KOPT-K1 (cell line): ENCODE results near the gene LYAR.
A peak's percentile ranks its signal among the peaks of the same experiment; 100 is the strongest.

Experiments
- H3K27ac ChIP-seq: fragments of 200-600 bp; sonication (generic); 2 replicates; pipeline ENCODE4 v1.5.1; 2016; ENCODE audit warnings: antibody characterized with exemption, mild to moderate bottlenecking, low read depth, low read length; ENCODE audit not compliant: poor library complexity, severe bottlenecking
- H3K36me3 ChIP-seq: fragments of 200-600 bp; sonication (generic); 2 replicates; pipeline ENCODE4 v1.5.1; 2017; ENCODE audit warnings: antibody characterized with exemption, mild to moderate bottlenecking, low read length, moderate library complexity; ENCODE audit not compliant: insufficient read depth
- H3K9me3 ChIP-seq: fragments of 200-600 bp; sonication (generic); 2 replicates; pipeline ENCODE4 v1.5.1; 2017; ENCODE audit warnings: antibody characterized with exemption, low read length, mild to moderate bottlenecking; ENCODE audit not compliant: insufficient read depth, poor library complexity, severe bottlenecking

LYAR gene

GRCh38 chr4:4296283-4296846 lies 6.4 kb upstream of the LYAR start:
- Histone ChIP-seq H3K9me3 (peaks cover 13% of the 10 kb centered on the region), H3K27ac (no peak overlapping the region), H3K36me3 (peaks cover 21% of the 10 kb centered on the region; the same call in 1 of the 2 replicates)

GRCh38 chr4:4293279-4293678 lies 3.3 kb upstream of the LYAR start:
- H3K9me3 ChIP-seq = peaks cover 13% of the 10 kb centered on the region
- H3K27ac ChIP-seq = no peak overlapping the region
- peaks cover 6% of the 10 kb centered on the region; the same call in 1 of the 2 replicates for H3K36me3 ChIP-seq

- H3K9me3 ChIP-seq = no peaks in the 10 kb centered on the region
- H3K36me3 ChIP-seq = peaks cover 34% of the 10 kb centered on the region
- peak overlapping the region; percentile 80 for H3K27ac ChIP-seq
Observed at GRCh38 chr4:4289597-4289940, 385 bp downstream of the LYAR start.

- Histone ChIP-seq H3K9me3 (no peaks in the 10 kb centered on the region), H3K36me3 (peaks cover 39% of the 10 kb centered on the region), H3K27ac (peak overlapping the region; percentile 80)
Observed at GRCh38 chr4:4289055-4289454, 899 bp downstream of the LYAR start.

GRCh38 chr4:4288098-4288497 lies 1.9 kb downstream of the LYAR start:
- Histone ChIP-seq H3K9me3 (no peaks in the 10 kb centered on the region), H3K36me3 (peaks cover 49% of the 10 kb centered on the region), H3K27ac (no peak overlapping the region)

- H3K27ac ChIP-seq = no peak overlapping the region
- H3K9me3 ChIP-seq = no peaks in the 10 kb centered on the region
- peaks cover 74% of the 10 kb centered on the region for H3K36me3 ChIP-seq
Observed at GRCh38 chr4:4284827-4285618, 4.9 kb downstream of the LYAR start.

- Histone ChIP-seq H3K36me3 (peaks cover 98% of the 10 kb centered on the region), H3K9me3 (no peaks in the 10 kb centered on the region), H3K27ac (no peak overlapping the region)
Observed at GRCh38 chr4:4281787-4282186, 8.2 kb downstream of the LYAR start.

- Histone ChIP-seq H3K9me3 (no peaks in the 10 kb centered on the region), H3K36me3 (peaks cover 100% of the 10 kb centered on the region), H3K27ac (no peak overlapping the region)
Observed at GRCh38 chr4:4277531-4277930, 12.4 kb downstream of the LYAR start.

GRCh38 chr4:4274226-4274625 lies 15.7 kb downstream of the LYAR start:
- H3K9me3 ChIP-seq = no peaks in the 10 kb centered on the region
- H3K27ac ChIP-seq = no peak overlapping the region
- peaks cover 97% of the 10 kb centered on the region for H3K36me3 ChIP-seq

- Histone ChIP-seq H3K27ac (no peak overlapping the region), H3K36me3 (peaks cover 97% of the 10 kb centered on the region), H3K9me3 (no peaks in the 10 kb centered on the region)
Observed at GRCh38 chr4:4271912-4272311, 18.0 kb downstream of the LYAR start.

- no peaks in the 10 kb centered on the region for H3K9me3 ChIP-seq
- peaks cover 90% of the 10 kb centered on the region for H3K36me3 ChIP-seq
- H3K27ac ChIP-seq = no peak overlapping the region
Observed at GRCh38 chr4:4270529-4270928, 19.4 kb downstream of the LYAR start.

- no peak overlapping the region for H3K27ac ChIP-seq
- H3K36me3 ChIP-seq = peaks cover 83% of the 10 kb centered on the region
- H3K9me3 ChIP-seq = no peaks in the 10 kb centered on the region
Observed at GRCh38 chr4:4269856-4270255, 20.1 kb downstream of the LYAR start.

GRCh38 chr4:4269331-4269731 lies 20.6 kb downstream of the LYAR start:
- Histone ChIP-seq H3K36me3 (peaks cover 78% of the 10 kb centered on the region), H3K9me3 (no peaks in the 10 kb centered on the region), H3K27ac (no peak overlapping the region)

GRCh38 chr4:4268776-4269175 lies 21.2 kb downstream of the LYAR start:
- no peak overlapping the region for H3K27ac ChIP-seq
- peaks cover 72% of the 10 kb centered on the region for H3K36me3 ChIP-seq
- H3K9me3 ChIP-seq = no peaks in the 10 kb centered on the region

- Histone ChIP-seq H3K27ac (no peak overlapping the region), H3K36me3 (peaks cover 64% of the 10 kb centered on the region)
Observed at GRCh38 chr4:4267981-4268380, 22.0 kb downstream of the LYAR start.

GRCh38 chr4:4260185-4260751 lies 29.7 kb downstream of the LYAR start:
- H3K27ac ChIP-seq = no peak overlapping the region
- H3K36me3 ChIP-seq = no peaks in the 10 kb centered on the region
- H3K9me3 ChIP-seq = no peaks in the 10 kb centered on the region

More at GRCh38 chr4:4267981-4268380, 22.0 kb downstream of the LYAR start:
- H3K9me3 ChIP-seq = no peaks in the 10 kb centered on the region
